ENCODE measurements around the gene TCOF1. TPM values are rescaled to one million over a fixed set of nuclear protein-coding genes. Genes with fewer than 3 reads are reported as not detected.

Gene TCOF1
- total and polyA plus RNA-seq, 2 of the 8 experiments (the other 6 are each of a cell fraction or from before 2014, with no cell fraction given) = 35.9 to 170 TPM

DNA sequence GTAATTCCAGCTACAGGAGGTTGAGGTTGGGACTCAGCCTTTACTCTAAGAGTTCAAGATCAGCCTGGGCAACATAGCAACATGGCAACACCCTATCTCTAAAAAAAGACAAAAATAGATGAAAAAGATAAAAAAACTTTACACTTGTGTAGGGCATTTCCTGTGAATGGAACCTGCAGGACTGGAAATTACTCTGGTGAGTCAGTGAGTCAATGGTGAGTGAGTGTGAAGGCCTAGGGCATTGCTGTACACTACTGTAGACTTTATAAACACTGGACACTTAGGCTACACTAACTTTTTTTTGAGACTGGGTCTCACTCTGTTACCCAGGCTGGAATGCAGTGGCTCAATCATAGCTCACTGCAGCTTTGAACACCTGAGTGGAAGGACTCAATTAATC is 35.3 kb upstream of the TCOF1 start:
- no peaks in the 10 kb centered on the region for H3K79me1 ChIP-seq (ENCODE audit: low read depth, low read length)
- H3K9ac ChIP-seq (replicated peaks in 1 of 4; ENCODE audit: extremely low read depth in 1 of 4, low read depth in 3 of 4, low read length in 3 of 4) = no peak overlapping the region
- no peak overlapping the region for H3K18ac ChIP-seq (ENCODE audit: extremely low read depth, low read length)
- no peak overlapping the region for H2AK5ac ChIP-seq (ENCODE audit: low read depth, low read length)
- no peak overlapping the region for H4K8ac ChIP-seq (ENCODE audit: extremely low read depth, insufficient read depth, low read length)
- H3K4me2 ChIP-seq (ENCODE audit: insufficient read depth in 1 of 2, low read depth in 2 of 2, low read length in 2 of 2) = no peak overlapping the region
- H3K4me3 ChIP-seq (ENCODE audit: extremely low read depth in 1 of 4, insufficient read depth in 2 of 4, low read depth in 3 of 4, low read length in 4 of 4) = no peak overlapping the region
- H2BK15ac ChIP-seq (ENCODE audit: low read length) = no peak overlapping the region
- no peak overlapping the region for H3K27ac ChIP-seq (ENCODE audit: low read depth, low read length)
- H2BK12ac ChIP-seq (ENCODE audit: low read depth, low read length) = no peak overlapping the region
- H2BK5ac ChIP-seq (ENCODE audit: low read depth, low read length) = no peak overlapping the region
- no peaks in the 10 kb centered on the region for H3K23me2 ChIP-seq (ENCODE audit: low read depth, low read length)
- no peaks in the 10 kb centered on the region for H3K79me2 ChIP-seq (ENCODE audit: control insufficient read depth in 1 of 2, insufficient read depth in 2 of 2, low read length in 2 of 2)
- H4K91ac ChIP-seq (replicated peaks; ENCODE audit: insufficient read length, low read length) = no peak overlapping the region
- no peaks in the 10 kb centered on the region for H3K36me3 ChIP-seq (ENCODE audit: control insufficient read depth in 2 of 4, insufficient read depth in 4 of 4, low read length in 3 of 4)
- FAIRE-seq (no peak), DNase-seq (ENCODE audit: low read depth in 1 of 2, low spot score in 2 of 2) (no peak)
- no peak overlapping the region for H2AFZ ChIP-seq (ENCODE audit: low read length)
- peaks cover 0 to 6% (median 1%) of the 10 kb centered on the region in 4 experiments; a peak in 4 of 7 replicates for H3K4me1 ChIP-seq (replicated peaks in 1 of 4; ENCODE audit: control insufficient read depth in 3 of 4, insufficient read depth in 4 of 4, low read length in 3 of 4)
- no peaks in the 10 kb centered on the region for H4K20me1 ChIP-seq (replicated peaks in 1 of 2; ENCODE audit: control insufficient read depth in 1 of 2, insufficient read depth in 2 of 2, low read length in 2 of 2)
- H4K5ac ChIP-seq (ENCODE audit: insufficient read length, low read depth, low read length) = no peak overlapping the region
- no peak overlapping the region for H3K4ac ChIP-seq (replicated peaks; ENCODE audit: insufficient read length, low read depth, low read length)
- ChIA-PET CTCF (ENCODE audit: partially characterized antibody) (interaction anchor here (0.7 to 2.8 kb wide), 4 partner anchors 13 to 35 kb away, joined by 4 to 7 read pairs (median 6); no protein-coding TSS in a partner anchor), POLR2A (ENCODE audit: partially characterized antibody) (no interaction called here)
- no peak overlapping the region for H3K56ac ChIP-seq (replicated peaks; ENCODE audit: insufficient read length, low read depth, low read length)
- H3K27me3 ChIP-seq (replicated peaks in 1 of 4; ENCODE audit: control insufficient read depth in 3 of 4, extremely low read depth in 1 of 4, insufficient read depth in 3 of 4, low read length in 3 of 4) = no peaks in the 10 kb centered on the region
- H3K9me3 ChIP-seq (ENCODE audit: insufficient read depth in 2 of 2, low read depth in 1 of 2, low read length in 1 of 2) = no peaks in the 10 kb centered on the region
- no peak overlapping the region for H2BK20ac ChIP-seq (ENCODE audit: low read length)
- H2BK120ac ChIP-seq (replicated peaks; ENCODE audit: low read depth, low read length) = no peak overlapping the region
- H3K23ac ChIP-seq (ENCODE audit: insufficient read length) = no peak overlapping the region
- no peak overlapping the region for H3K14ac ChIP-seq (ENCODE audit: insufficient read length)
- TF ChIP-seq SUZ12 (IDR thresholded peaks at IDR 0.05; ENCODE audit: low read length) = no peak
- TF ChIP-seq TAF7 (optimal IDR thresholded peaks at IDR 0.05; ENCODE audit: borderline replicate concordance, low read depth, low read length) = no peak
- TF ChIP-seq JUN (IDR thresholded peaks at IDR 0.05; ENCODE audit: low read depth, low read length) = no peak
- no peak for TF ChIP-seq SP2 (IDR thresholded peaks at IDR 0.05; ENCODE audit: low read length)
- no peak for TF ChIP-seq KDM1A (IDR thresholded peaks at IDR 0.05; ENCODE audit: borderline replicate concordance, low read length)
- TF ChIP-seq EZH2 (IDR thresholded peaks at IDR 0.05; ENCODE audit: low read depth, low read length, severe bottlenecking) = no peak
- TF ChIP-seq, protein P1, sequence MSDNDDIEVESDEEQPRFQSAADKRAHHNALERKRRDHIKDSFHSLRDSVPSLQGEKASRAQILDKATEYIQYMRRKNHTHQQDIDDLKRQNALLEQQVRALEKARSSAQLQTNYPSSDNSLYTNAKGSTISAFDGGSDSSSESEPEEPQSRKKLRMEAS (IDR thresholded peaks at IDR 0.05) = no peak
- no peak for TF ChIP-seq NANOG (IDR thresholded peaks at IDR 0.05; ENCODE audit: insufficient read depth, low read depth, low read length, poor library complexity, severe bottlenecking)
- TF ChIP-seq, protein P2, sequence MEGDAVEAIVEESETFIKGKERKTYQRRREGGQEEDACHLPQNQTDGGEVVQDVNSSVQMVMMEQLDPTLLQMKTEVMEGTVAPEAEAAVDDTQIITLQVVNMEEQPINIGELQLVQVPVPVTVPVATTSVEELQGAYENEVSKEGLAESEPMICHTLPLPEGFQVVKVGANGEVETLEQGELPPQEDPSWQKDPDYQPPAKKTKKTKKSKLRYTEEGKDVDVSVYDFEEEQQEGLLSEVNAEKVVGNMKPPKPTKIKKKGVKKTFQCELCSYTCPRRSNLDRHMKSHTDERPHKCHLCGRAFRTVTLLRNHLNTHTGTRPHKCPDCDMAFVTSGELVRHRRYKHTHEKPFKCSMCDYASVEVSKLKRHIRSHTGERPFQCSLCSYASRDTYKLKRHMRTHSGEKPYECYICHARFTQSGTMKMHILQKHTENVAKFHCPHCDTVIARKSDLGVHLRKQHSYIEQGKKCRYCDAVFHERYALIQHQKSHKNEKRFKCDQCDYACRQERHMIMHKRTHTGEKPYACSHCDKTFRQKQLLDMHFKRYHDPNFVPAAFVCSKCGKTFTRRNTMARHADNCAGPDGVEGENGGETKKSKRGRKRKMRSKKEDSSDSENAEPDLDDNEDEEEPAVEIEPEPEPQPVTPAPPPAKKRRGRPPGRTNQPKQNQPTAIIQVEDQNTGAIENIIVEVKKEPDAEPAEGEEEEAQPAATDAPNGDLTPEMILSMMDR (IDR thresholded peaks at IDR 0.05; ENCODE audit: control extremely low read depth in 1 of 3, insufficient read depth in 1 of 3, low read depth in 1 of 3, low read length in 3 of 3) = no peak
- TF ChIP-seq, protein P3, sequence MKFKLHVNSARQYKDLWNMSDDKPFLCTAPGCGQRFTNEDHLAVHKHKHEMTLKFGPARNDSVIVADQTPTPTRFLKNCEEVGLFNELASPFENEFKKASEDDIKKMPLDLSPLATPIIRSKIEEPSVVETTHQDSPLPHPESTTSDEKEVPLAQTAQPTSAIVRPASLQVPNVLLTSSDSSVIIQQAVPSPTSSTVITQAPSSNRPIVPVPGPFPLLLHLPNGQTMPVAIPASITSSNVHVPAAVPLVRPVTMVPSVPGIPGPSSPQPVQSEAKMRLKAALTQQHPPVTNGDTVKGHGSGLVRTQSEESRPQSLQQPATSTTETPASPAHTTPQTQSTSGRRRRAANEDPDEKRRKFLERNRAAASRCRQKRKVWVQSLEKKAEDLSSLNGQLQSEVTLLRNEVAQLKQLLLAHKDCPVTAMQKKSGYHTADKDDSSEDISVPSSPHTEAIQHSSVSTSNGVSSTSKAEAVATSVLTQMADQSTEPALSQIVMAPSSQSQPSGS (IDR thresholded peaks at IDR 0.05; ENCODE audit: low read length) = no peak
